Daoy (cell line): Measurements from ENCODE around the gene MAPK8IP2. TPM values are rescaled to one million over a fixed set of nuclear protein-coding genes. Genes with fewer than 3 reads are reported as not detected.
"Not testable (repeated sequence)": the region's sequence is repeated elsewhere in the genome, so short reads cannot be mapped to it uniquely, and the experiment has no call there.

Experiments used
- DNase-seq: peaks from one replicate; pipeline ENCODE4 v3.0.0-alpha.2; 2015; ENCODE audit warnings: low read depth
- total RNA-seq: library from RNA; depleted of rRNA; stranded (reverse); fragments of >200 nt; shearing (Covaris generic); gene quantifications from 2 replicates; pipeline ENCODE4 v1.2.3, GENCODE V29; 2014; rRNA removed

MAPK8IP2 gene
- total RNA-seq, 1 experiment from 2014 or later, result 3.7 TPM

DNA sequence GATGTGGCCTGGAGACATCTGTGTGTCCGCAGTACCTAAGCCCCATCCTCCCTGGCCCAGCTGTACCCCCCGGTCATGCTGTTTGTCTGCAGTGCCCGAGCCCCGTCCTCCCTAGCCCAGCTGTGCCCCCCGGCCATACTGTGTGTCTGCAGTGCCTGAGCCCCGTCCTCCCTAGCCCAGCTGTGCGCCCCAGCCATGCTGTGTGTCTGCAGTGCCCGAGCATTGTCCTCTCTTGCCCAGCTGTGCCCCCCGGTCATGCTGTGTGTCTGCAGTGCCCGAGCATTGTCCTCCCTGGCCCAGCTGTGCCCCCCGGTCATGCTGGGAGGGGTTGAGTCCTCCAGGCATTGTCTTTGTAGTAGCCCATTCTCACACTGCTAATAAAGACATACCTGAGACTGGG lies 35.0 kb downstream of the MAPK8IP2 start:
- no peak for DNase-seq

DNA sequence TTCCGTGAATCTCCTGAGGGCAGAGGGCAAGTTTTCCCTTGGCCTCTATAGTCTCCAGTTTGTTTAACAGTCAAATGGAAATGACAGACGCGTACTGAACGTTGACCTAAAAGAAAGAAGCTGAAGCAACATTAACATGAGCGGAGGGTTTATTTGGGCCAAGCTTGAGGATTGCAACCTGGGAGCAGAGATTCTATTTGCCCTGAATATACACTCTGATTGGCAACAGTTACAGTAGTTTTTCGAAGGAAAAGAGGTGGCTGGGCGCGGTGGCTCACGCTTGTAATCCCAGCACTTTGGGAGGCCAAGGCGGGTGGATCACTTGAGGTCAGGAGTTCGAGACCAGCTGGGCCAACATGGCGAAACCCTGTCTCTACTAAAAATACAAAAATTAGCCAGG lies 39.7 kb downstream of the MAPK8IP2 start:
- not testable (repeated sequence) for DNase-seq

DNA sequence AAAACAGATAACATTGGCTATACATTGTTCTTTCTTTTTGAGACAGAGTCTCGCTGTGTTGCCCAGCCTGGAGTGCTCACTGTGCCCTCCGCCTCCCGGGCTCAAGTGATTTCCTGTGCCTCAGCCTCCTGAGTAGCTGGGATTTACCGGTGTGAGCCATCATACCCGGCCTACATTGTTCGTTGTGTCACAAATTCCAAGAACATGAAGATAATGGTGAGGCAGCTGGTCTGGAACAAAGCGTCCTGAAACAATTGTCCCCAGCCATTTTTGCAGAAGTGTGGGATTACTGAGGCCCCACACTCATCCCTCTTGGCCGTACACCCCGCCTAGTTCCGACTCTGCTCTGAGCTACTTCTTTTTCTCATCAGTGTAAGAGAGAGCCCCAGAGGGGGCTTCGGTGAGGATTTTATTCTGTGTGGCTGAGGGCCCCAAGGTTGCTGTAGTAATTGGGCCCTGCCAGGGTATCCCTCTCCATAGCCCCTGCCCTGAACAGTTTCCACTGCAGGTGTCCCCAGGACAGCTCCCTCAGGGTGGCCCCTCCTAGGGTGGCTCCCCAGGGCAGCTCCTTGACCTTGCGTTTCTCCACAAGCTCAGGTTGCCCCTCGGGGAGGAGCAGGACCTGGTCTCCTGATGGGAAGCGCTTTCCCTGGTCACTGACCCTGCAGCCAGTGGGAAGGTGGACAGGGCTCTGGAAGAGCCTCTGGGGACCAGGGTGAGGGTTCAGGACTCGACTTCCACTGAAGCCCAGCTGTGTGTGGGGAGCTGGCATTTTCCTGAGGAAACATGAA lies 40.5 kb downstream of the MAPK8IP2 start:
- no peak for DNase-seq

DNA sequence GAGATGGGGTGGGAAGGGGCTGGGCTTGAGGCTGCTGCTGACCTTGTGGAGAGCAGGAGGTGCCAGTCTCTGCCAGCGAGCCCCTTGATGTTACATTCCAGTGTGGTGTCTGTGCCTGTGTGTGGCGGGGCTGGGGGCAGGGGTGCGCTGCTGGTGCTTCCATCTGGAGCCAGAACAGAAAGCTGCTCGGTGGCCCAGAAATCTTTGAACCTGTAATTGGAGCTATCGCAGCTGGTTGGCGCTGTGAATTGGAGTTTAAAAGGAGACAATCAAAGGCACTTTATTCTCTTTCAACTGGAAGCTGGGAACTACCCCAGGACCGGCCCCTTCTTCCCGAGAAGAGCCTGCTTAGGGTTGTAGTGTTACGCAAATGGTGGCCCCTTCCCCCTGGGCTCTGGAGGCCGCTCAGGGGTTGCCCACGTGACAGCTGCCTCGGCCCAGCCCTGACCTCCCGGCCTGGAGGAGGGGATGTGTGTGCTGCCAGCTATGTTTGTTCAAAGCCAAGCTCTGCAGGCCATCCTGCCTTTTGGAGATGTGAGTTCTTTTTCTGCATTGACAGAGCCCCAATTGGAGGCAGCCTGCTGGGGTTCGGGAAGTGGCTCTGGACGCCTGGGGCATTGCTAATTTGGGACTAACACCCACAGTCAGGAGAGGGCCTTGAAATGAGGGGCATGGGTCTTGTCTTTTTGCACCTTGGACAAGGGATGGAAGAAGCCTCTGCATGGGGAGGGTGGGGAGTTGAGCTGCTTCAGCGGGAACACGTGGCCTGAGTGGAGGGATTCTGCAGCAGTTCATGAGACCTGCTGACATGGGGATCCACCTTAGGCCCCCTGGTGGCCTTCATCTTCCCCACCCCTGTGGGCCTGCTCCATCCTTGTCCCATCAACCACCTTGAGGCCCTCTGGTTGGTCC lies 41.4 kb downstream of the MAPK8IP2 start:
- no peak for DNase-seq

DNA sequence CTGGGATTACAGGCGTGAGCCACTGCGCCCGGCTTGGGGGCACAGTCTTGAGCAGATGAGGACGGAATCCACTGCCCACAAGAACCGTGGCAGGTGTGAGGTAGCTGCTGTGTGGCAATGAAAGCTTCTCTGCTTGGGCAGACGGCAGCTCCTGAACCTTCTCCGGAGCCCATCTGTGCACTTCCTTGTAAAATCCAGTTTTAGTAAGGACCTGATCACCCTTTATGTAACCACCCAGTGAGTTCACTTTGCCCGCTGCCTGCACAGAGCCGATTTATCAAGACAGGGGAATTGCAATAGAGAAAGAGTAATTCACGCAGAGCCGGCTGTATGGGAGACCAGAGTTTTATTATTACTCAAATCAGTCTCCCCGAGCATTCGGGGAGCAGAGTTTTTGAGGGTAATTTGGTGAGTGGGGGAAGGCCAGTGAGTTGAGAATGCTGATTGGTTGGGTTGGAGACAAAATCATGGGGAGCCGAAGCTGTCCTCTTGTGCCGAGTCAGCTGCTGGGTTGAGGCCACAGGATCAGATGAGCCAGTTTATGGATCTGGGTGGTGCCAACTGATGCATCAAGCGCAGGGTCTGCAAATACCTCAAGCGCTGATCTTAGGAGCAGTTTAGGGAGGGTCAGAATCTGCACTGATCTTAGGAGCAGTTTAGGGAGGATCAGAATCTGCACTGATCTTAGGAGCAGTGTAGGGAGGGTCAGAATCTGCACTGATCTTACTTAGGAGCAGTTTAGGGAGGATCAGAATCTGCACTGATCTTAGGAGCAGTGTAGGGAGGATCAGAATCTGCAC lies 42.6 kb downstream of the MAPK8IP2 start:
- not testable (repeated sequence) for DNase-seq

DNA sequence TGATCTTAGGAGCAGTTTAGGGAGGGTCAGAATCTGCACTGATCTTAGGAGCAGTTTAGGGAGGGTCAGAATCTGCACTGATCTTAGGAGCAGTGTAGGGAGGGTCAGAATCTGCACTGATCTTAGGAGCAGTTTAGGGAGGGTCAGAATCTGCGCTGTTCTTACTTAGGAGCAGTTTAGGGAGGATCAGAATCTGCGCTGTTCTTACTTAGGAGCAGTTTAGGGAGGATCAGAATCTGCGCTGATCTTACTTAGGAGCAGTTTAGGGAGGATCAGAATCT lies 43.2 kb downstream of the MAPK8IP2 start:
- DNase-seq, result not testable (repeated sequence)

DNA sequence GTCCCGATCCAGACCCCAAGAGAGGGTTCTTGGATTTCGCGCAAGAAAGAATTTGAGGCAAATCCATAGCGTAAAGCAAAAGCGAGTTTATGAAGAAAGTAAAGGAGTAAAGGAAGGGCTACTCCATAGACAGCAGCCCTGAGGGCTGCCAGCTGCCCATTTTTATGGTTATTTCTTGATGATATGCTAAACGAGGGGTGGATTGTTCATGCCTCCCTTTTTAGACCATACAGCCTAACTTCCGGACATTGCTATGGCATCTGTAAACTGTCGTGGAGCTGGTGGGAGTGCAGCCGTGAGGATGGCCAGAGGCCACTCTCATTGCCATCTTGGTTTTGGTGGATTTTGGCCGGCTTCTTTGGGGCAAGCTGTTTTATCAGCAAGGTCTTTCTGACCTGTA lies 52.7 kb downstream of the MAPK8IP2 start:
- DNase-seq, result no peak

DNA sequence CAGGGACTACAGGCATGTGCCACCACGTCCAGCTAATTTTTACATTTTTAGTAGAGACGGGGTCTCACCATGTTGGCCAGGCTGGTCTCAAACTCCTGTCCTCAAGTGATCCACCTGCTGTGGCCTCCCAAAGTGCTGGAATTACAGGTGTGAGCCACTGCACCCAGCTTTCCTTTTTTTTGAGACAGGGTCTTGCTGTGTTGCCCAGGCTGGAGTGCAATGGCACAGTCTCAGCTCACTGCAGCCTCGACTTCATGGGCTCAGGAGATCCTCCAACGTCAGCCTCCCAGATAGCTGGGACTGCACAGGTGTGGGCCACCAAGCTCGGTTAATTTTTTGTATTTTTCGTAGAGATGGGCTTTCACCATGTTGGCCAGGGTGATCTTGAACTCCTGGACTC lies 54.1 kb downstream of the MAPK8IP2 start:
- not testable (repeated sequence) for DNase-seq

DNA sequence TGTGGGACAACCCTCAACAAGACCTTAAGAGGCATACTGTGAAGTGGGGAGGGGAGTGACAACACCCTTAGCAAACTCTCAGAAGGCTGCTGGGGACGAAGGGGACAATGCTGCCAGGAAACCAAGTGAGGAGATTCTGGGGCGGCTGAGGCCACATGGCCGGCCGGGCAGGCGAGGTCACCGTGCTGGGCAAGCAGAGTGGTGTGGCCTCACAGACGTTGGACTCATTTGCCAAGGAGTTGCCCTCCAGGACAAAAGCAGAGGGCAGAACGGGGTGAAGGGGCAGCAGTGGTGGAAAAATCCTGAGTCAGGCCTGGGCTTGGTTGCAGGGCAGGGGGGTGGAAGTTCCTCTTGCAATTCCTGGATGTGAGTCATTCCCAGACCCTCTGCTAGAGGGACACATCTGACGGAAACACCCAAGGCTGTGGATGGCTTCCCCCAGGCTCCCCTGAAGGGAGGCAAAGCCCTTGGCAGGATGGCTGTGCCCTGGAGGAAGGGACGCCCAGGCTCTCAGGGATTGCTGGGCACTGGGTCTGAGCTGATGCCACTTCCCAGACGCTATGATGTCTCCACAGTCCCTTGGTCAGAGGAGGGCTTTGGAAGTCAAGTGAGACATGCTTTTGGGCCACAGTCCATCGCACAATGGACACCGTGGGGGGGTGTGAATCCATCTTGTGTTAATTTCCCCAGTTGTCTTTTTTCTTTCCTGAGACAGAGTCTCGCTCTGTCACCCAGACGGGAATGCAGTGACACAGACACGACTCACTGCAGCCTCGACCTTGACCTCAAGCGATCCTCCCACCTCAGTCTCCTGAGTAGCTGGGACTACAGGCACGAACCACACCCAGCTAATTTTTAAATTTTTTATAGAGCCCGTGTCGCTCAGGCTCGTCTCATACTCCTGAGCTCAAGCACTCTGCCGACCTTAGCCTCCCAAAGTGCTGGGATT lies 55.8 kb downstream of the MAPK8IP2 start:
- DNase-seq, result peak; percentile 81

DNA sequence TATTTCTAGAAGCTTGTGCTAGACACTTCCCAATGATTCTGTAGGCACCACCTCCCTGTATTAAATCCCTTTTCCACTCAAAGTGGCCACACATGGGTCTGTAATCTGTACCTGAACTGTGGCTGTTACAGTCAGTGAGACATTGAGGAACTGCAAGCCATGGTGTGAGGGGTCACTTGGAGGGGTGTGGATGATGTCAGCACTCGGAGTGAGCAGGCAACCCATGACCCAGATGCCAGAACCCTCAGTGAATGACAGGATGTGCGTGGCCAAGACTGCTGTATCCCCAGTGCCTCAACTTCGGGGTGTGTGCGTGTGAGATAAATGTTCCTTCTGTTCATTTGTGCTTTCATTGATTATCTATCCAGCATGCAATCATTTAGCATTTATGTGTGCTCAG lies 57.3 kb downstream of the MAPK8IP2 start:
- no peak for DNase-seq

DNA sequence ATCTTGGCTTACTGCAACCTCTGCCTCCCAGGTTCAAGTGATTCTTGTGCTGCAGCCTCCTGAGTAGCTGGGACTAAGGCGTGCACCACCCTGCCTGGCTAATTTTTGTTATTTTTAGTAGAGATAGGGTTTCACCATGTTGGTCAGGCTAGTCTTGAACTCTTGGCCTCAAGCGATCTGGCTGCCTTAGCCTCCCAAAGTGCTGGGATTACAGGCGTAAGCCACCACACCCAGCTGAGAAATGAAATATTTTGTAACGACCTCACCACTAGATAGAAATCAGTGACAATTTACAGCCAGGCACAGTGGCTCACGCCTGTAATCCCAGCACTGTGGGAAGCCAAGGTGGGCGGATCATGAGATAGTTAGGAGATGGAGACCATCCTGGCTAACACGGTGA lies 59.1 kb downstream of the MAPK8IP2 start:
- DNase-seq, result not testable (repeated sequence)

DNA sequence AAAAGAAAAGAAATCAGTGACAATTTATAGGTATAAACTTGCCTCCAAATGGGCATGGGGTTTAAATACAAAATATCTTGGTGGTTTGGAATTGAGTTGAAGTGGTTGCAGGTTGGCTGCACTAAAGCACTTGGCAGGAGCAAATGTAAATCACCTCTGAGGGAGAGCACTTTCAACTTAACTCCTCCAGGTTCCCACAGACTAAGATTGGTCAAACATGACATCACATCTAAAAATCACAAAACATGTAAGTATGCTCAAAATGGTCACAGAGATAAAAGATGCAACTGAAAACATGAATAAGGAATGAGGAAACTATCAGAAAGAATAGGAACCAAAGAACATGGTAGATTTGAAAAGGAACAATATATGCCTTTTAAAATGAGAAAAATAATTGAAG lies 59.7 kb downstream of the MAPK8IP2 start:
- no peak for DNase-seq

Other genes starting within 250 kb of the MAPK8IP2 start
- gene SBF1, start 125.8 kb upstream of the MAPK8IP2 start, total RNA-seq, result 40.5 and 47.0 TPM in 2 replicates
- gene ADM2, start 119.2 kb upstream of the MAPK8IP2 start, total RNA-seq, result 0.03 and 0.23 TPM in 2 replicates
- not detected in 2 replicates for gene MIOX, start 113.9 kb upstream of the MAPK8IP2 start, total RNA-seq
- 13.9 and 25.4 TPM in 2 replicates for gene LMF2, start 93.1 kb upstream of the MAPK8IP2 start, total RNA-seq
- 70.7 and 85.0 TPM in 2 replicates for gene NCAPH2, start 92.6 kb upstream of the MAPK8IP2 start, total RNA-seq
- 9.4 and 11.5 TPM in 2 replicates for gene SCO2, start 75.2 kb upstream of the MAPK8IP2 start, total RNA-seq
- 5.1 and 5.3 TPM in 2 replicates for gene TYMP, start 70.8 kb upstream of the MAPK8IP2 start, total RNA-seq
- 0.06 TPM in 1 of 2 replicates, not detected in the other for gene KLHDC7B, start 54.9 kb upstream of the MAPK8IP2 start, total RNA-seq
- 0.51 TPM in 1 of 2 replicates, not detected in the other for gene SYCE3, start 37.9 kb upstream of the MAPK8IP2 start, total RNA-seq
- gene CPT1B, start 22.4 kb upstream of the MAPK8IP2 start, total RNA-seq, result 6.1 and 7.9 TPM in 2 replicates
- gene CHKB, start 17.9 kb upstream of the MAPK8IP2 start, total RNA-seq, result 18.3 and 26.2 TPM in 2 replicates
- 12.5 and 16.0 TPM in 2 replicates for gene ARSA, start 27.4 kb downstream of the MAPK8IP2 start, total RNA-seq
- 0.33 and 0.46 TPM in 2 replicates for gene SHANK3, start 72.0 kb downstream of the MAPK8IP2 start, total RNA-seq
- not detected in 2 replicates for gene ACR, start 137.4 kb downstream of the MAPK8IP2 start, total RNA-seq
- gene RABL2B, start 182.8 kb downstream of the MAPK8IP2 start, total RNA-seq, result 11.5 and 17.3 TPM in 2 replicates